GM20000 (cell line): ENCODE measurements around the gene INSRR.

Experiments used
- DNase-seq: peaks from one replicate; pipeline ENCODE4 v3.0.0; 2012; ENCODE audit warnings: low spot score
- TF ChIP-seq, protein P1 (sequence below): IDR thresholded peaks from 2 replicates; pipeline ENCODE4 v1.5.1; 2012; ENCODE audit warnings: mild to moderate bottlenecking, control low read depth; ENCODE audit errors: extremely low read depth, missing control alignments

INSRR gene

DNA sequence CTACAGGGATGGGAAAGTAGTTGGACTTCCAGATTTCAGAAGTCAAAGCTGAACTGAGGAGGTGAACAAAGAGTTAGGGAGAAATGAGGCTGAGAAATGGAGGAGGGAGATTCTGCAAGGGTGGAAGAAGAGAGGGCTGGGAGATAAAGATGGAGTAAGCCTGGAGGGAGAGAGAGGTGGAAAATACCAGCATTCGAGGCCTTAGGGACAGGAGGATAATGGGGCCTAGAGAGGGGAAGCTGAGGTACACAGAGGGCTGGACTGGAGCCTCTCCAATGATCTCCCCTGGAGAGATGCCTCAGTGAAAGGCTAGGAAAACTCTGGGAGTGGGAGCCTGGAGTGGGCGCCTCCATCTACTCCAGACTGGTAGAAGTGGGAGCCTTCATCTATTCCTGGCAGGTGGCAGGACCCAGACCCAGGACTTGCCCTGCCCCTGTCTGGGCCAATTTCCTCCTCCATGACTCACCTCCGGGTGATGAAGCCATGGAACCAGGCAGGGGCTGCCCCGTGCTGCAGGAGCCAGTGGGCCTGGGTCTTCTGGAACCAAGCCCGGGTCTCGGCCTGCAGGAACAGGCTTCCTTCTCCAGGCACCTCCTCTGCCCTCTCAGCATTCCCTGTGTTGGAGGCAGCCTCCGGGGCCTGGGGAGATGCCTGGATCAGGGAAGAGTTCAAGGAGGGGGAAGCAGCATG lies 44.2 kb downstream of the INSRR start:
- no peak for DNase-seq
- TF ChIP-seq, protein P1, sequence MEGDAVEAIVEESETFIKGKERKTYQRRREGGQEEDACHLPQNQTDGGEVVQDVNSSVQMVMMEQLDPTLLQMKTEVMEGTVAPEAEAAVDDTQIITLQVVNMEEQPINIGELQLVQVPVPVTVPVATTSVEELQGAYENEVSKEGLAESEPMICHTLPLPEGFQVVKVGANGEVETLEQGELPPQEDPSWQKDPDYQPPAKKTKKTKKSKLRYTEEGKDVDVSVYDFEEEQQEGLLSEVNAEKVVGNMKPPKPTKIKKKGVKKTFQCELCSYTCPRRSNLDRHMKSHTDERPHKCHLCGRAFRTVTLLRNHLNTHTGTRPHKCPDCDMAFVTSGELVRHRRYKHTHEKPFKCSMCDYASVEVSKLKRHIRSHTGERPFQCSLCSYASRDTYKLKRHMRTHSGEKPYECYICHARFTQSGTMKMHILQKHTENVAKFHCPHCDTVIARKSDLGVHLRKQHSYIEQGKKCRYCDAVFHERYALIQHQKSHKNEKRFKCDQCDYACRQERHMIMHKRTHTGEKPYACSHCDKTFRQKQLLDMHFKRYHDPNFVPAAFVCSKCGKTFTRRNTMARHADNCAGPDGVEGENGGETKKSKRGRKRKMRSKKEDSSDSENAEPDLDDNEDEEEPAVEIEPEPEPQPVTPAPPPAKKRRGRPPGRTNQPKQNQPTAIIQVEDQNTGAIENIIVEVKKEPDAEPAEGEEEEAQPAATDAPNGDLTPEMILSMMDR: no peak

DNA sequence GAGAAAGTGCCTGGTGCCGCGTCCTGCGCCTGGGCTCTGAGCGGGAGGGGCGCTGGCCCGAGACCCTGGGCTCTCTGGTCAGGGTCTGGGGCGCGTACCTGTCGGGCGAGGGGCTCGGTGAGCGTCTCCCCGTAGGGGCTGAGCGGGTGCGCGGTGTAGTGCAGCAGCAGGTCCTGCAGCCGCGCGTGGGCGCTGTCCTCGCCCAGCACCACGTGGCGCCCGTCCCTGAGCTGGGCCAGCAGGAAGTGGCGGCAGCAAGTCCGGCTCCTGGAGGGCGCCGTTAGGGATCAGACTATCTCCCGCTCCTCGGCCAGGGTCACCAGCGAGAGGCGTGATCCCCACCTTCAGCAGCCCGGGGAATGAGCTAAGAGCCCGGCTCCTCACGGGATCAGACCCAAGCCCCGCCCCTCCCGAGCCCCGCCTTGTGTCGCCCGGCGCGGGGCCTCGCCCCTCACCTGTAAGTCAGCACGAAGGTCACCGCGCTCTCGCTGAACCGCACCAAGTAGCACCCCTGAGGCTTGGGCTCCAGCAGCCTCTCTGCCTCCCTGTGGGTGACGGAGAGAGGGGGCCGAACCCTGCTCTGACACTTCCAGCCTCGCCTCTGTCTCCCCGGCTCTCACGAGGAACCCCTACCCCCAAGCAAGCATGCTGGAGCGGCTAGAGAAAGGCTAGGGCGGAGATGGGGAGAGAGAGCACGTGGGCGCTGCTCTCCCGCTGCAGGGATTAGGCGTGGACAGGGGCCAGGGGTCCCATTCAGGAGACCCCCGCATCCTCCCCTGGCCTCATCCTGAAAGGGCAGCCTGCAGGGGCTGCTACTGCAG lies 45.0 kb downstream of the INSRR start:
- DNase-seq: peak; percentile 80
- TF ChIP-seq, protein P1: peak; percentile 70

DNA sequence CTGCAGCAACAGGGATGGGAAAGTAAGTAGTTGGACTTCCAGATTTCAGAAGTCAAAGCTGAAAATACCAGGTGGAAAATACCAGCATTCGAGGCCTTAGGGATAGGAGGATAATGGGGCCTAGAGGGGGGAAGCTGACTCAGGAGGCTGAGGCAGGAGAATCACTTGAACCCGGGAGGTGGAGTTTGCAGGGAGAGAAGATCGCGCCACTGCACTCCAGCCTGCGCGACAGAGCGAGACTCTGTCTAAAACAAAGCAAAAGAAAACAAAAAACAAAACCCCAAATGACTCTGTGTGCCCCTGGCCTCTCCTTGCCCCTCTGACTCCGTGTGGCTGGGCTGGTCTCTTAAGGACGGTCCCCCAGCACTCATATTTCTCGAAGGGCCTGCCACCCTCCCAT lies 45.6 kb downstream of the INSRR start:
- no peak for DNase-seq
- TF ChIP-seq, protein P1: no peak

DNA sequence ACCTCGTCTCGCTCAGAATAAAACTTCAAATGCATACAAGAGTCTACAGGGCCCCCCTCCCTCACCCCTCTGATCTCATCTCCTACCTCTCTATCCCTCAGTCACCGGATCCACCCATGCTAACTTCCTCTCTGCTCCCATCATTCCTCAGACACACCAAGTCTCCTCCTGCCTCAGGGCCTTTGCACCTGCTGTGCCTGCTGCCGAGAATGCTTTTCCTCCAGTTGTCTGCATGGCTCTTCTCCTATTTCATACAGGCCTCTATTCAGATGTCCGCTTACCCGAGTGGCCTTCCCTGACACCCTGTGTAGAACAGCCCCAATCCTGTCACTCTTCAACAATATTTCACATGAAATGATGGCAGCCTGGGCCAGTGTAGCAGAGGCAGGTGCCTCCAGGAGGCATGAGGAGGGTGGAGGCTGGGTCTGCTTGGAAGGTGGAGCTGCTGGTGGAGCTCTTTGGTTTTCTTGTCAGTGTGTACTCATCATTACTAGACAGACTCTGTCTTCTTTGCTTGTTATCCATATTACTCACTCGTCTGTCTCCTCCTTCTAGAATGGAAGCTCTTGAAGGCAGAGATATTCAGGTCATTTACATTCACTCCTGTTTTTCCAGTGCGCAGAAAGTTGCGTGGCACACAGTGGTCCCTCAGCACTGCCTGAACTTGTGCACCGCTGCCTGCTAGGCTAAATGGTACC lies 46.5 kb downstream of the INSRR start:
- TF ChIP-seq, protein P1: no peak
- no peak for DNase-seq

DNA sequence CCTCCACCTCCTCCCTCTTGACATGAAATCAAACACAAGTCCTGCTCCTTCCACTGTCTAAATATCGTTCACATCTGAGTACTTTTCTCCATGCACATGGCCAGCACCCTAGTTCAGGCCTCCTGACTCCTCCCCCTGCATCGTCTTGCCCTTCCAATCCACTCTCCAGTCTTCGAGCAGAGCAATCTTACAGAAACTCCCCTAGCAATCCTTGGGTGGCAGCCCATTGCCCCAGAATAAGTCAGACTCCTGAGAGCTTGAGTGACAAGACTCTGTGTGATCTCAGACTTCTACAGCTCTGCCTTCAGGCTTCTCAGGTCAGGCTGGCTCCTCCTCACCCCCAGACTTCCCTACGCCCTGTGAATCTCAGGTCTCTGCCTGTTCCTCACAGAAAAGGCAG lies 47.7 kb downstream of the INSRR start:
- no peak for DNase-seq

DNA sequence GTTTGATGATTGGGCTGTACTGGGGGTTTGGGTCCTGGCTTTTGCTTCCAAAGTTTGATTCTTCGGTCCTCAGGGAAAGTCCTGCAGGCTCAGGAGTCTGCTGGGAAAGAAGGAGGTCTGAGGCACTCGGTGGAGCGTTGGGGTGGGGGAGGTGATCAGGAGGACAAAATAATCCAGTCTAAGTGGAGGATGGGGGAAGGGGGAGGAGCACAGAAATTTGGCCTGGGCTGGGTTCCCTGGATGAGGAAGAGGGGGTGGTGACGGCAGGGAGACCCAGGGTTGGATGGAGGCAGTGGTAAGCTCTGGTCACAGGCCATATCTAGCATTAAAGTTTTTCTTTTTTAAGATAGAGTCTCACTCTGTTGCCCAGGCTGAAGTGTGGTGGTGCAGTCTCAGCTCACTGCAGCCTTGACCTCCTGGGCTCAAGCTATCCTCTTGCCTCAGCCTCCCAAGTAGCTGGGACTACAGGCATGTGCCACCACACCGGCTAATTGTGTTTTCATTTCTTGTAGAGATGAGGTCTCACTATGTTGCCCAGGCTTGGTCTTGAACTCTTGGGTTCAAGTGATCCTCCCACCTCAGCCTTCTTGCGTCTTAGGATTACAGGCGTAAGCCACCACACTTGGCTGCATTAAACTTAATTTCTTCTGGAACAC lies 49.1 kb downstream of the INSRR start:
- TF ChIP-seq, protein P1: no peak
- no peak for DNase-seq

More for the DNA sequence above, 47.7 kb downstream of the INSRR start:
- TF ChIP-seq, protein P1: no peak
